Measurements from ENCODE around the gene CCN6. TPM values are rescaled to one million over a fixed set of nuclear protein-coding genes. Genes with fewer than 3 reads are reported as not detected.

Gene CCN6
- total and polyA plus RNA-seq, 2 donors, result 0.18 TPM; not detected in 1

GRCh38 chr6:112118034-112118433 is 64.1 kb downstream of the CCN6 start:
- Histone ChIP-seq H3K27ac (ENCODE audit: low read depth in 1 of 2, low read length in 1 of 2) (no peak overlapping the region), H3K27me3 (ENCODE audit: control insufficient read depth in 2 of 2, insufficient read depth in 1 of 2, low read length in 1 of 2) (no peaks in the 10 kb centered on the region), H3K9me3 (ENCODE audit: control insufficient read depth in 2 of 2, insufficient read depth in 1 of 2, low read length in 1 of 2) (no peaks in the 10 kb centered on the region), H3K4me1 (ENCODE audit: control insufficient read depth in 2 of 2, insufficient read depth in 2 of 2, low read length in 2 of 2) (no peaks in the 10 kb centered on the region), H3K4me3 (ENCODE audit: low read length in 2 of 2) (no peak overlapping the region), H3K36me3 (ENCODE audit: control insufficient read depth in 2 of 2, insufficient read depth in 2 of 2, low read length in 1 of 2) (no peaks in the 10 kb centered on the region)
- DNase-seq (ENCODE audit: low read depth in 6 of 9, low spot score in 9 of 9), result no peak

Other genes with a start within 250 kb of the CCN6 start
- 97.6 TPM for gene FYN, start 180.7 kb upstream of the CCN6 start, total RNA-seq
- gene FYN, start 180.7 kb upstream of the CCN6 start, polyA plus RNA-seq, result 93.9 TPM
- gene TUBE1, start 33.4 kb downstream of the CCN6 start, total RNA-seq, result 14.3 TPM
- gene TUBE1, start 33.4 kb downstream of the CCN6 start, polyA plus RNA-seq, result 24.9 TPM
- 20.4 TPM for gene FAM229B, start 33.5 kb downstream of the CCN6 start, total RNA-seq
- 17.9 TPM for gene FAM229B, start 33.5 kb downstream of the CCN6 start, polyA plus RNA-seq
- 15.2 TPM for gene LAMA4, start 200.5 kb downstream of the CCN6 start, total RNA-seq
- 3.0 TPM for gene LAMA4, start 200.5 kb downstream of the CCN6 start, polyA plus RNA-seq

All from thymus (tissue), 11 donors.